GM18909 (cell line): Measurements from ENCODE around the gene MYD88.

Experiments
- ATAC-seq: cut with Tn5 transposase; IDR thresholded peaks from one replicate; pipeline ENCODE4 v1.9.1; 2021; ENCODE audit warnings: mild to moderate bottlenecking; ENCODE audit not compliant: unreplicated experiment, poor library complexity

MYD88 gene

GRCh38 chr3:38111696-38112377, 26.6 kb upstream of the MYD88 start:
- no peak for ATAC-seq

- ATAC-seq: no peak
Measured at GRCh38 chr3:38112378-38112761, 26.1 kb upstream of the MYD88 start.

GRCh38 chr3:38114052-38114874, 24.2 kb upstream of the MYD88 start:
- ATAC-seq: no peak

GRCh38 chr3:38114875-38115644, 23.4 kb upstream of the MYD88 start:
- ATAC-seq: no peak

GRCh38 chr3:38115645-38116427, 22.6 kb upstream of the MYD88 start:
- no peak for ATAC-seq

- no peak for ATAC-seq
Measured at GRCh38 chr3:38116471-38117162, 21.8 kb upstream of the MYD88 start.

- ATAC-seq: no peak
Measured at GRCh38 chr3:38117163-38117716, 21.2 kb upstream of the MYD88 start.

GRCh38 chr3:38117748-38118420, 20.6 kb upstream of the MYD88 start:
- peak; percentile 82 for ATAC-seq

- ATAC-seq: no peak
Measured at GRCh38 chr3:38118421-38119247, 19.8 kb upstream of the MYD88 start.

- ATAC-seq: no peak
Measured at GRCh38 chr3:38119248-38119544, 19.3 kb upstream of the MYD88 start.

- ATAC-seq: no peak
Measured at GRCh38 chr3:38119821-38120692, 18.4 kb upstream of the MYD88 start.

- no peak for ATAC-seq
Measured at GRCh38 chr3:38120693-38121450, 17.6 kb upstream of the MYD88 start.

GRCh38 chr3:38121451-38121831, 17.0 kb upstream of the MYD88 start:
- ATAC-seq: no peak

GRCh38 chr3:38121832-38122461, 16.5 kb upstream of the MYD88 start:
- no peak for ATAC-seq

- no peak for ATAC-seq
Measured at GRCh38 chr3:38122712-38123290, 15.7 kb upstream of the MYD88 start.
